CD4-positive, alpha-beta T cell (primary cell): ENCODE measurements around the gene LHFPL3. TPM values are rescaled to one million over a fixed set of nuclear protein-coding genes. Genes with fewer than 3 reads are reported as not detected.
"Not testable (repeated sequence)": the region's sequence is repeated elsewhere in the genome, so short reads cannot be mapped to it uniquely, and the experiment has no call there.

ENCODE experiments used
- ATAC-seq: fragments of 200-7000 bp; cut with Tn5 transposase; one replicate; pipeline ENCODE4 v1.10.0; 2022; ENCODE audit warnings: mild to moderate bottlenecking; ENCODE audit not compliant: poor library complexity
- CTCF ChIA-PET: fragments of 350-600 bp; sonication (Branson Sonifier 250); formaldehyde crosslinking; loops from one replicate; lab custom pipeline; 2021; ENCODE audit warnings: antibody characterized with exemption, inconsistent platforms; lab: Charles Lee
- POLR2A ChIA-PET: fragments of 350-600 bp; sonication (Branson Sonifier 250); formaldehyde crosslinking; loops from one replicate; lab custom pipeline; 2021; ENCODE audit warnings: antibody characterized with exemption, inconsistent platforms; lab: Charles Lee
- DNase-seq, 14 experiments: peaks; one replicate each; pipeline ENCODE4 v3.0.0-alpha.2; 2013 to 2020; ENCODE audit warnings: mixed read lengths in 2 of 14
- H3K27ac ChIP-seq, 2 donors: one replicate each; pipeline versions ENCODE4 v1.5.1 to v1.7.0; 2013; ENCODE audit warnings: low read length in 2 of 2, low read depth in 1 of 2, mild to moderate bottlenecking in 1 of 2
- H3K27me3 ChIP-seq, 2 experiments: 1 replicate in 1 of 2; 2 replicates in 1 of 2; pipeline versions ENCODE4 v1.6.1 to v1.7.0; 2013; ENCODE audit warnings: low read length in 2 of 2, control low read depth in 1 of 2, mild to moderate bottlenecking in 1 of 2, moderate library complexity in 1 of 2; ENCODE audit not compliant: insufficient read depth in 2 of 2, control insufficient read depth in 1 of 2
- H3K36me3 ChIP-seq: one replicate; pipeline ENCODE4 v1.6.1; 2013; ENCODE audit warnings: low read length, control low read depth; ENCODE audit not compliant: insufficient read depth
- H3K4me1 ChIP-seq: one replicate; pipeline ENCODE4 v1.6.1; 2013; ENCODE audit warnings: low read length, control low read depth; ENCODE audit not compliant: insufficient read depth
- H3K4me3 ChIP-seq: one replicate; pipeline ENCODE4 v1.5.1; 2013; ENCODE audit warnings: mild to moderate bottlenecking, low read length, moderate library complexity
- H3K9me3 ChIP-seq, 2 experiments: 1 replicate in 1 of 2; 2 replicates in 1 of 2; pipeline versions ENCODE4 v1.6.1 to v1.7.0; 2013; ENCODE audit warnings: low read length in 2 of 2, mild to moderate bottlenecking in 2 of 2, control low read depth in 1 of 2, moderate library complexity in 1 of 2; ENCODE audit not compliant: control insufficient read depth in 1 of 2, insufficient read depth in 1 of 2
- H3K27ac Mint-ChIP-seq: one replicate; pipeline ENCODE4 v1.8.0; 2020; ENCODE audit warnings: mixed read lengths
- H3K27me3 Mint-ChIP-seq: one replicate; pipeline ENCODE4 v1.8.0; 2021; ENCODE audit warnings: mixed read lengths
- H3K36me3 Mint-ChIP-seq: one replicate; pipeline ENCODE4 v1.8.0; 2021; ENCODE audit warnings: low read depth, mixed read lengths
- H3K4me1 Mint-ChIP-seq: one replicate; pipeline ENCODE4 v1.8.0; 2021; ENCODE audit warnings: low read depth, mixed read lengths
- H3K4me3 Mint-ChIP-seq: one replicate; pipeline ENCODE4 v1.8.0; 2020; ENCODE audit warnings: mild to moderate bottlenecking, mixed read lengths
- H3K9me3 Mint-ChIP-seq: one replicate; pipeline ENCODE4 v1.8.0; 2020; ENCODE audit warnings: mixed read lengths
- intact Hi-C, 2 experiments: fragments of 100-400 bp; cut with DNase I in 1 of 2; cut with micrococcal nuclease in 1 of 2; formaldehyde crosslinking; loops; one replicate each; pipeline versions ENCODE4 v1.15.1 to v1.9.0; 2023 to 2025; cut with DNase I, micrococcal nuclease
- total RNA-seq, 174 experiments: library from RNA in 2 of 174; stranded (reverse) in 2 of 174; gene quantifications; one replicate each; pipeline ENCODE4 v1.2.3 and lab custom pipeline; 2021 to 2026
- TF ChIP-seq, protein P1 (sequence below): fragments of 200-600 bp; IDR thresholded peaks from one replicate; pipeline ENCODE4 v1.8.0; 2022; ENCODE audit warnings: antibody characterized with exemption, mild to moderate bottlenecking

Gene LHFPL3
- total RNA-seq, 2 experiments from 2014 or later, result not detected

DNA sequence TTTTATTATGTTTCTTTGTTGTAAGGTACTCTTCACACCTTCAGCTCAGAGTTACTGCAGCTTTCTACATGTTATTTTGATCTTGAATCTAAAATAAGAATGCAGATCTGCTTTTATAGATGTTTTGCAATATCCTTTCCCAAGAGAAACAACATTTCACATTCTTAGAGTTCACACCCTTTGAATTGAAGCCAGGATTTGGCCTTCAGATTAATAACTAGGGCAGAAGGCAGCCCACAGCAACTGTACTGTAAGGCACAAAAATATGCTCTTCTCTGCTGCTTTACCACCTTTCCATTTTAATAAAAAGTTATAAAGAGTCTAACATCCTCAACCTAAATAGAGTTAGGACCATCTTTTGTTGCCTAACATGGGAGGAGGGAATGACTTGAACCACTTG lies 224.7 kb downstream of the LHFPL3 start:
- no peaks in the 10 kb centered on the region for H3K27me3 ChIP-seq
- no peak overlapping the region for H3K27ac Mint-ChIP-seq
- TF ChIP-seq, protein P1, sequence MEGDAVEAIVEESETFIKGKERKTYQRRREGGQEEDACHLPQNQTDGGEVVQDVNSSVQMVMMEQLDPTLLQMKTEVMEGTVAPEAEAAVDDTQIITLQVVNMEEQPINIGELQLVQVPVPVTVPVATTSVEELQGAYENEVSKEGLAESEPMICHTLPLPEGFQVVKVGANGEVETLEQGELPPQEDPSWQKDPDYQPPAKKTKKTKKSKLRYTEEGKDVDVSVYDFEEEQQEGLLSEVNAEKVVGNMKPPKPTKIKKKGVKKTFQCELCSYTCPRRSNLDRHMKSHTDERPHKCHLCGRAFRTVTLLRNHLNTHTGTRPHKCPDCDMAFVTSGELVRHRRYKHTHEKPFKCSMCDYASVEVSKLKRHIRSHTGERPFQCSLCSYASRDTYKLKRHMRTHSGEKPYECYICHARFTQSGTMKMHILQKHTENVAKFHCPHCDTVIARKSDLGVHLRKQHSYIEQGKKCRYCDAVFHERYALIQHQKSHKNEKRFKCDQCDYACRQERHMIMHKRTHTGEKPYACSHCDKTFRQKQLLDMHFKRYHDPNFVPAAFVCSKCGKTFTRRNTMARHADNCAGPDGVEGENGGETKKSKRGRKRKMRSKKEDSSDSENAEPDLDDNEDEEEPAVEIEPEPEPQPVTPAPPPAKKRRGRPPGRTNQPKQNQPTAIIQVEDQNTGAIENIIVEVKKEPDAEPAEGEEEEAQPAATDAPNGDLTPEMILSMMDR, result no peak
- no peak overlapping the region for H3K4me3 Mint-ChIP-seq
- H3K36me3 Mint-ChIP-seq, result no peaks in the 10 kb centered on the region
- H3K9me3 Mint-ChIP-seq, result peaks cover 9% of the 10 kb centered on the region
- ChIA-PET POLR2A (no interaction called here), CTCF (no interaction called here)
- no peaks in the 10 kb centered on the region for H3K36me3 ChIP-seq
- H3K9me3 ChIP-seq, result peaks cover 0 to 3% of the 10 kb centered on the region in 2 experiments
- no peaks in the 10 kb centered on the region for H3K27me3 Mint-ChIP-seq
- no peak for ATAC-seq
- DNase-seq, result no peak
- H3K4me1 Mint-ChIP-seq, result no peaks in the 10 kb centered on the region
- H3K27ac ChIP-seq, result no peak overlapping the region
- intact Hi-C loops, result no loop called here
- H3K4me1 ChIP-seq, result no peaks in the 10 kb centered on the region
- H3K4me3 ChIP-seq, result no peak overlapping the region

DNA sequence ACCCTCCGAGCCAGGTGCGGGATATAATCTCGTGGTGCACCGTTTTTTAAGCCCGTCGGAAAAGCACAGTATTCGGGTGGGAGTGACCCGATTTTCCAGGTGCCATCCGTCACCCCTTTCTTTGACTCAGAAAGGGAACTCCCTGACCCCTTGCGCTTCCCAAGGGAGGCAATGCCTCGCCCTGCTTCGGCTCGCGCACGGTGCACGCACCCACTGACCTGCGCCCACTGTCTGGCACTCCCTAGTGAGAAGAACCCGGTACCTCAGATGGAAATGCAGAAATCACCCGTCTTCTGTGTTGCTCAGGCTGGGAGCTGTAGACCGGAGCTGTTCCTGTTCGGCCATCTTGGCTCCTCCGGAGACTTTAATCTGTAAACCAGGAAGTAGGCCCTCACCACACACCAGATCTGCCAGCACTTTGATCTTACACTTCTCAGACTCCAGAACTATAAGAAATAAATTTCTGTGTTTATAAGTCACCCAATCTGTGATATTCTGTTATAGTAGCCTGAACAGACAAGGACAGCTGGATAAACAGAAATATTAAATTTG lies 235.0 kb downstream of the LHFPL3 start:
- not testable (repeated sequence) for H3K27me3 Mint-ChIP-seq

DNA sequence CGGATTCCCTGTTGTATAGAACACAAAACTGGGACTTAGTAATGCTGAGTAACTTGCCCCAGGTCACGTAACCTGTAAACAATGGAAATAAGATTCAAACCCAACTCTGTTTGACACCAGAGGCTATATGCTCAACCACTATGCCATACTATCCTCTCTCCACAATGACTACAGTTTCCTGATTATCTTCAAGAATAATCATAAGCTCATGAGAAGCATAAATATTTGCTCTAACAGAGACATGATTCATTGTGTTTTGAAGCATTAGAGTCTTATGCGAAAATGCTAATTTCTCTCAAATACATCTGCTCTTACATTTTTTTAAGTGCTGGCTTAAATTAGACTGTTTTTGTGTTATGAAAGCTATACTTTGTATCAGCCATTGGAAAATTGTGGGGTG lies 241.3 kb downstream of the LHFPL3 start:
- intact Hi-C loops, result no loop called here
- DNase-seq (no peak), ATAC-seq (no peak)
- POLR2A ChIA-PET, result no interaction called here
- Histone ChIP-seq H3K4me3 (no peak overlapping the region), H3K27me3 (peaks cover 0 to 8% of the 10 kb centered on the region in 2 experiments), H3K4me1 (no peaks in the 10 kb centered on the region), H3K27ac (no peak overlapping the region), H3K36me3 (no peaks in the 10 kb centered on the region), H3K9me3 (no peaks in the 10 kb centered on the region)
- Mint-ChIP-seq H3K27me3 (no peaks in the 10 kb centered on the region), H3K4me1 (no peaks in the 10 kb centered on the region), H3K27ac (no peak overlapping the region), H3K36me3 (no peaks in the 10 kb centered on the region), H3K4me3 (no peak overlapping the region), H3K9me3 (no peaks in the 10 kb centered on the region)
- CTCF ChIA-PET, result no interaction called here
- TF ChIP-seq, protein P1, result no peak

More for the DNA sequence above, 235.0 kb downstream of the LHFPL3 start:
- H3K27me3 ChIP-seq, intact Hi-C loops, H3K4me3 ChIP-seq, H3K4me1 Mint-ChIP-seq, H3K36me3 Mint-ChIP-seq, DNase-seq, CTCF ChIA-PET, H3K9me3 ChIP-seq, H3K36me3 ChIP-seq, H3K4me1 ChIP-seq, H3K4me3 Mint-ChIP-seq, POLR2A ChIA-PET, H3K27ac Mint-ChIP-seq, H3K9me3 Mint-ChIP-seq, ATAC-seq, H3K27ac ChIP-seq: not testable (repeated sequence)

DNA sequence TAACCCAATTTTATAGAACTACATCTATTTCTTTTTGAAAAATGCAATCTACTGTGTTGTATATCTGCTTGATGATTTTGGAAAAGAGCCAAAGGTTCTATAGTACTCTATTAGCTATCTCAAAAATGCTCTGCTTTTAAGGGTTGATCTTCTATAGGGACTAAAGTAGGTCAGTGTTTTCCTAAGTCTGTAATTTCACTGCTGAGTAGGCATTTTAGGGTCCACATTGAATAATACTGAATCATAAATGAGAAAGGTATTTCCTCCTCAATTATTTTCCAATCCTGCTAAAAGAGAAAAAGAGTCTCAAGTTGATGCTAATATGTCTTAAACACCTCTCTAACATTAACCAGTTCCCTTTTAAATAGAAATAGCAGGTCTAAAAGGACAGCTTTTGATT lies 244.2 kb downstream of the LHFPL3 start:
- Mint-ChIP-seq H3K27ac (no peak overlapping the region), H3K4me1 (no peaks in the 10 kb centered on the region), H3K4me3 (no peak overlapping the region), H3K36me3 (no peaks in the 10 kb centered on the region), H3K9me3 (no peaks in the 10 kb centered on the region), H3K27me3 (no peaks in the 10 kb centered on the region)
- Histone ChIP-seq H3K4me1 (no peaks in the 10 kb centered on the region), H3K27ac (no peak overlapping the region), H3K36me3 (no peaks in the 10 kb centered on the region), H3K27me3 (peaks cover 0 to 8% of the 10 kb centered on the region in 2 experiments), H3K4me3 (no peak overlapping the region), H3K9me3 (no peaks in the 10 kb centered on the region)
- intact Hi-C loops, result no loop called here
- TF ChIP-seq, protein P1, result no peak
- no peak for DNase-seq
- ChIA-PET CTCF (no interaction called here), POLR2A (no interaction called here)
- ATAC-seq, result no peak
